Kidney (tissue), 14 donors: ENCODE data around the gene ODC1. TPM values are rescaled to one million over a fixed set of nuclear protein-coding genes. Genes with fewer than 3 reads are reported as not detected.
A peak's percentile ranks its signal among the peaks of the same experiment; 100 is the strongest.

Experiments
- DNase-seq, 5 donors: peaks; one replicate each; pipeline ENCODE4 v3.0.0-alpha.2; 2013 to 2020
- FAIRE-seq: peaks from 2 replicates; lab custom pipeline; 2012; peaks lifted over from hg19 to GRCh38; lab: Jason Lieb, UNC
- H3K27ac ChIP-seq, 2 donors: one replicate each; pipeline ENCODE4 v1.7.0; 2013; ENCODE audit warnings: low read depth in 2 of 2, low read length in 2 of 2, inconsistent platforms in 1 of 2
- H3K27me3 ChIP-seq: one replicate; pipeline ENCODE4 v1.7.1; 2013; ENCODE audit warnings: low read length, inconsistent platforms; ENCODE audit not compliant: control insufficient read depth, insufficient read depth
- H3K36me3 ChIP-seq, 3 donors: one replicate each; pipeline versions ENCODE4 v1.7.0 to v1.7.1; 2013; ENCODE audit warnings: low read length in 3 of 3, control low read depth in 1 of 3, inconsistent platforms in 1 of 3; ENCODE audit not compliant: insufficient read depth in 3 of 3, control insufficient read depth in 2 of 3
- H3K4me1 ChIP-seq, 3 donors: one replicate each; pipeline versions ENCODE4 v1.7.0 to v1.7.1; 2013; ENCODE audit warnings: low read length in 3 of 3, inconsistent platforms in 1 of 3, low read depth in 1 of 3; ENCODE audit not compliant: control insufficient read depth in 2 of 3, insufficient read depth in 2 of 3
- H3K4me3 ChIP-seq, 3 donors: one replicate each; pipeline versions ENCODE4 v1.7.0 to v1.8.1; 2013; ENCODE audit warnings: low read length in 3 of 3, control low read depth in 1 of 3, inconsistent platforms in 1 of 3
- H3K9ac ChIP-seq, 3 donors: one replicate each; pipeline versions ENCODE4 v1.7.0 to v1.7.1; 2013; ENCODE audit warnings: low read length in 3 of 3, control low read depth in 1 of 3, inconsistent platforms in 1 of 3
- H3K9me3 ChIP-seq, 3 donors: one replicate each; pipeline versions ENCODE4 v1.7.0 to v1.7.1; 2013; ENCODE audit warnings: low read length in 3 of 3, control low read depth in 1 of 3, inconsistent platforms in 1 of 3; ENCODE audit not compliant: control insufficient read depth in 2 of 3, insufficient read depth in 1 of 3
- intact Hi-C: fragments of 100-400 bp; cut with DNase I; formaldehyde crosslinking; loops from one replicate; pipeline ENCODE4 v1.11.1; 2022
- polyA plus RNA-seq: library from polyadenylated mRNA; stranded (reverse); fragments of 350-450 nt; fragmentation: Illumina TruSeq; extraction: RNeasy Lipid Tissue Mini Kit (QIAGEN cat#74804); gene quantifications from one replicate; pipeline ENCODE4 v1.2.3, GENCODE V29; 2014; ENCODE audit warnings: low read depth, low replicate concordance; ENCODE audit not compliant: insufficient read depth
- total RNA-seq: library from RNA; stranded (reverse); fragmentation: NEBNext Ultra II Directional; extraction: Animal tissue kit (Norgen Biotek cat#: 25700); gene quantifications from one replicate; pipeline ENCODE4 v1.2.1, GENCODE V29; 2021
- TF ChIP-seq, protein P1 (sequence below): IDR thresholded peaks from 3 replicates; pipeline ENCODE4 v1.5.1; 2012; ENCODE audit warnings: mild to moderate bottlenecking, moderate library complexity, borderline replicate concordance; ENCODE audit not compliant: insufficient read depth; ENCODE audit errors: extremely low read depth
- donor health status: control.
- donor health status: control.
- donor health status: control.
- donor health status: control.
- donor health status: control.
- donor health status: DM: yes; HTN: yes; CAD: no.
- donor health status: Normal renal cell carcinoma (clear cell type).

ODC1 gene
- total and polyA plus RNA-seq, 2 donors from 2014 or later, result 94.4 to 97.5 TPM

DNA sequence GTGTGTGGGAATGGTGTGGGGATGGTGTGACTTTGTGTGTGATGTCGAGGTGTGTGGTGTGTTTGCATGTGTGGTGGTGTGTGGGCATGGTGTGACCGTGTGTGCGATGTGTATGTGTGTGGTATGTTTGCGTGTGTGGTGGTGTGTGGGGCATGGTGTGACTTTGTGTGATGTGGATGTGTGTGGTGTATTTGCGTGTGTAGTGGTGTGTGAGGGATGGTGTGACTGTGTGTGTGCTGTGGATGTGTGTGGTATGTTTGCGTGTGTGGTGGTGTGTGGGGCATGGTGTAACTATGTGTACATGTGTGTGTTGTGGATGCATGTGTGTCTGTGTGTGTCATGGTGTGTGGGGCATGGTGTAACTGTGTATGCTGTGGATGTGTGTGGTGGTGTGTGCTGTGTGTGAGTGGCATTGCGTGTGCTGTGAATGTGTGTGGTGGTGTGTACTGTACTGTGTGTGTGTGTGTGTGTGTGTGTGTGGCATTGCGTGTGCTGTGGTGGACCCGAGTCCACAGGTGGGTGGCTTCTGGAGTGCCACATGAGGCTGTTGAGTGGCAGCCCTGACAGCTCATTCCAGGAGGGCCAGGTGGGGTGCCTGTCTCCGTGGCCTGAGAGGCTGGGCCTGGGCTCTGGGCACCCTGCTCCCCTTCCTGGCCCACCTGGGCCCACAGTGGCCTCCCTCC is 14.7 kb downstream of the ODC1 start:
- TF ChIP-seq, protein P1, sequence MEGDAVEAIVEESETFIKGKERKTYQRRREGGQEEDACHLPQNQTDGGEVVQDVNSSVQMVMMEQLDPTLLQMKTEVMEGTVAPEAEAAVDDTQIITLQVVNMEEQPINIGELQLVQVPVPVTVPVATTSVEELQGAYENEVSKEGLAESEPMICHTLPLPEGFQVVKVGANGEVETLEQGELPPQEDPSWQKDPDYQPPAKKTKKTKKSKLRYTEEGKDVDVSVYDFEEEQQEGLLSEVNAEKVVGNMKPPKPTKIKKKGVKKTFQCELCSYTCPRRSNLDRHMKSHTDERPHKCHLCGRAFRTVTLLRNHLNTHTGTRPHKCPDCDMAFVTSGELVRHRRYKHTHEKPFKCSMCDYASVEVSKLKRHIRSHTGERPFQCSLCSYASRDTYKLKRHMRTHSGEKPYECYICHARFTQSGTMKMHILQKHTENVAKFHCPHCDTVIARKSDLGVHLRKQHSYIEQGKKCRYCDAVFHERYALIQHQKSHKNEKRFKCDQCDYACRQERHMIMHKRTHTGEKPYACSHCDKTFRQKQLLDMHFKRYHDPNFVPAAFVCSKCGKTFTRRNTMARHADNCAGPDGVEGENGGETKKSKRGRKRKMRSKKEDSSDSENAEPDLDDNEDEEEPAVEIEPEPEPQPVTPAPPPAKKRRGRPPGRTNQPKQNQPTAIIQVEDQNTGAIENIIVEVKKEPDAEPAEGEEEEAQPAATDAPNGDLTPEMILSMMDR, result no peak
- intact Hi-C loops, result loop anchor here (5.0 to 10.0 kb wide), 2 partner anchors 306 to 359 kb away; no protein-coding TSS in a partner anchor
- Histone ChIP-seq H3K27ac (no peak overlapping the region), H3K27me3 (no peaks in the 10 kb centered on the region), H3K4me3 (peak overlapping the region in 1 of 3 donors; percentile 17), H3K9me3 (no peaks in the 10 kb centered on the region), H3K9ac (no peak overlapping the region), H3K4me1 (peaks cover 0 to 8% (median 4%) of the 10 kb centered on the region in 3 donors), H3K36me3 (no peaks in the 10 kb centered on the region)
- DNase-seq (peak in 1 of 5 donors; percentile 57), FAIRE-seq (no peak)

DNA sequence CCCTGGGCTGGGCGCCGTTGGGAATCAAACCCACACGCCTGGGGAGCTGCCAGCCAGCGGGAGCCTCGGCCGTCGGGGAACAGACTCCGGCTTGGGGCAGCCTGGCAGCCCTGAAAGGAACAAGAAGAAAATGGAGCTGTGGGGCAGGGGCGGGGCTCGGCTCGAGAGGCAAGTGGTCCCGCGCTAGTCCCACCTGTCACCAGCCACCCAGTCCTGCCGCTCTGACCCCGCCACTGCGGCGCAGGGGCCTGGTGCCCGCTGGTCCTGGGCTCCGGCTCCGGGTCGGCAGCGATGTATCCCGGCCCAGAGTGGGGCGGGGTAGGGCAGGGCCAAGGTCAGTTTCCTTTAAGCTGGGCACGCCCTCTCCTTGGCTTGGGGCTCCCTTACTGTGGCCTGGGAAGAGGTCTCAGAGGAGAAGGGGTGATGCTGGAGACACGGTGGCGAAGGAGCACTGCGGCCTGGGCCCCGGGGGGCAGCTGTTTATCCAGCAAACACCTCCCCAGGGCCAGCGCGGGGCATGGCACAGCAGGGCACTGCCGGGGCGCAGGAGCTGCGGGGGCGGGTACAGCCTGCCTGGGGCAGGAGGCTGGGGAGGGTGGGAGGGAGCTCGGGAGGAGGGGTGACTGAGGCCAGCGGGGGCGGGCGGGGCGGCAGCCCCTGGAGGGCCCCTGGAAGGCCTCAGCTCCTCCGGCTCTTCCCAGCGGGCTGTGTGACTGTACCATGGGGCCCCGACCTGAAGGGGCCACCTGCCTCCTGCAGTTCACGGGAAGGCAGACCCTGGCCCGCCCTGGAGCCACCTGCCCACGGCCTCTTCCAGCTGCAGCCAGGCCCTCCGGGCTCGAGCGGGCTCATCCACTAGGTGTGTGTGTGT is 15.6 kb downstream of the ODC1 start:
- peak overlapping the region in 1 of 2 donors; percentile 43 for H3K27ac ChIP-seq
- TF ChIP-seq, protein P1, result no peak
- H3K36me3 ChIP-seq, result no peaks in the 10 kb centered on the region
- peak in 3 of 5 donors; percentile 56 to 77 (median 67) for DNase-seq
- H3K27me3 ChIP-seq, result no peaks in the 10 kb centered on the region
- no peak overlapping the region for H3K9ac ChIP-seq
- intact Hi-C loops, result loop anchor here (5.0 to 10.0 kb wide), 2 partner anchors 305 to 358 kb away; no protein-coding TSS in a partner anchor
- FAIRE-seq, result no peak
- H3K9me3 ChIP-seq, result no peaks in the 10 kb centered on the region
- peaks cover 0 to 8% (median 4%) of the 10 kb centered on the region in 3 donors for H3K4me1 ChIP-seq
- H3K4me3 ChIP-seq, result peak overlapping the region in 1 of 3 donors; percentile 46

DNA sequence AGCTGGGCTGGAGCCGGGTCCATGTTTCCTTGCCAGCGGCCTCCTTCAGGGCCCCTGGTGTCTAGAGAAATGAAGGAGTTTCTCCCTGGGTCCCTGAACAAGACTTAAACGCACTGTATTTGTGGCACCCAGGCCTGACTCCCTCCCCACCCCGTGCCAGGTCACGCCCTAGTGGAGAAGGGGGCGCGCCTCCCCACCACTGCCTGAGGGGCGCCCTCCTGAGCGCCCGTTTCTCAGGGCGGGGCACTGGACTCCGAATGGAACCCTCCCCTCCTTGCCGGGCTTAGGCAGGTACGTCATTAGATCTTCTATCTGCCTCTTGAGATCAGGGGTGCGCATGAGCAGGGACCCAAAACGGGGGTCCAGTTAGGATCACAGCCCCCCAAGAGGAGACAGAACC is 16.3 kb downstream of the ODC1 start:
- no peak for FAIRE-seq
- peaks cover 0 to 8% (median 4%) of the 10 kb centered on the region in 3 donors for H3K4me1 ChIP-seq
- TF ChIP-seq, protein P1, result no peak
- H3K27me3 ChIP-seq, result no peaks in the 10 kb centered on the region
- peak overlapping the region in 1 of 2 donors; percentile 43 for H3K27ac ChIP-seq
- H3K4me3 ChIP-seq, result peak overlapping the region in 1 of 3 donors; percentile 46
- DNase-seq, result peak in 1 of 5 donors; percentile 66
- intact Hi-C loops, result loop anchor here (5.0 to 10.0 kb wide), 2 partner anchors 304 to 357 kb away; no protein-coding TSS in a partner anchor
- H3K36me3 ChIP-seq, result peaks cover 0 to under 1% (median 0%) of the 10 kb centered on the region in 3 donors
- no peak overlapping the region for H3K9ac ChIP-seq
- no peaks in the 10 kb centered on the region for H3K9me3 ChIP-seq
